ENCODE data around the gene SLC17A7. TPM values are rescaled to one million over a fixed set of nuclear protein-coding genes. Genes with fewer than 3 reads are reported as not detected.
A peak's percentile ranks its signal among the peaks of the same experiment; 100 is the strongest.

The SLC17A7 gene
- total and polyA plus RNA-seq, 2 of the 8 experiments (the other 6 are each of a cell fraction or from before 2014, with no cell fraction given) = 2.7 to 3.0 TPM

DNA sequence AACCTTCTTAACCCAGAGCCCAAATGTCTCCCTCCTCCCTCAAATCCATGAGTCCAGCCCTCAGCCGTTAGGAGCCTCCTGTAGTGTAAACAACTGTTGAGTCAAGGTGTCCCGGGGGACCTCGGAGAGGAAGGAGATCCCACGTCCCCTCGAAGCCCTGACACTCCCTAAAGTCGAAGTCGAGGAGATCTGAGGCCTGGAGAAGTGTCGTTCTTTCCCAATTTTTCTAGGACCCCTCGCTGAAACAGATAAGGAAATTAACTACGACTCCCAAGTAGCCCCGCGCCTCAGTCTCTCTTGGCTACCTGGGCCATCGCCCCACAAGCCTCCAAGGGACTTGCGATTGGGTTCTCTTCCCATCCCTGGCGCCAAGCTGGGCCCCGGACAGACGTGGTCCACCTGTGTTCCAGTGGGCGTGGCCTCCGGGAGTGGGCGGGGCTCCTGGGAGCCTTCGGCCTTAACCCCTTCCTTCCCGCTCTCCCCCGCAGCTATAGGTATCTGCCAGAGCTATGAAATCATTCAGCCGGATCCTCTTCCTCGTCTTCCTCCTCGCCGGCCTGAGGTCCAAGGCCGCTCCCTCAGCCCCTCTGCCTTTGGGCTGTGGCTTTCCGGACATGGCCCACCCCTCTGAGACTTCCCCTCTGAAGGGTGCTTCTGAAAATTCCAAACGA lies 15.3 kb downstream of the SLC17A7 start (continued):
- TF ChIP-seq EGR1 (IDR thresholded peaks at IDR 0.05; ENCODE audit: borderline replicate concordance, low read depth, low read length) (peak; percentile 87), TAF1 (IDR thresholded peaks at IDR 0.05; ENCODE audit: low read depth, low read length) (no peak), CBX5 (IDR thresholded peaks at IDR 0.05; ENCODE audit: low read depth, low read length) (no peak), HDAC2 (IDR thresholded peaks at IDR 0.05; ENCODE audit: borderline replicate concordance in 1 of 2, low read depth in 2 of 2, low read length in 2 of 2) (0 out of 4 replicates have a peak, but pooled peaks of 1 of the 2 experiments have one; percentile 20), SP2 (IDR thresholded peaks at IDR 0.05; ENCODE audit: low read length) (no peak), TBP (IDR thresholded peaks at IDR 0.05; ENCODE audit: low read depth, low read length) (no peak; the same call in 1 of the 2 replicates), RNF2 (IDR thresholded peaks at IDR 0.05; ENCODE audit: borderline replicate concordance, low read depth, low read length, missing control alignments, poor library complexity, severe bottlenecking) (no peak), JUN (IDR thresholded peaks at IDR 0.05; ENCODE audit: low read depth, low read length) (no peak), KDM4A (IDR thresholded peaks at IDR 0.05; ENCODE audit: low read depth, low read length, severe bottlenecking) (no peak), JUND (IDR thresholded peaks at IDR 0.05; ENCODE audit: low read length) (peak; percentile 10; the same call in 1 of the 2 replicates), ASH2L (IDR thresholded peaks at IDR 0.05; ENCODE audit: low read length) (no peak), PHF8 (conservative IDR thresholded peaks at IDR 0.05; ENCODE audit: low read depth, low read length) (0 out of 2 replicates have a peak, but pooled peaks have one; percentile 17), CHD2 (IDR thresholded peaks at IDR 0.05; ENCODE audit: low read length) (no peak), RXRA (IDR thresholded peaks at IDR 0.05; ENCODE audit: insufficient read depth, low read depth, low read length) (no peak), ATF2 (IDR thresholded peaks at IDR 0.05; ENCODE audit: low read length) (no peak), SP4 (IDR thresholded peaks at IDR 0.05; ENCODE audit: low read length) (peak; percentile 81), SP1 (IDR thresholded peaks at IDR 0.05; ENCODE audit: low read depth, low read length) (peak; percentile 99), CTCF (IDR thresholded peaks at IDR 0.05; ENCODE audit: control extremely low read depth in 1 of 3, insufficient read depth in 1 of 3, low read depth in 1 of 3, low read length in 3 of 3) (no peak), RBBP5 (IDR thresholded peaks at IDR 0.05; ENCODE audit: borderline replicate concordance, low read depth, low read length) (no peak)
- TF ChIP-seq, protein P1, sequence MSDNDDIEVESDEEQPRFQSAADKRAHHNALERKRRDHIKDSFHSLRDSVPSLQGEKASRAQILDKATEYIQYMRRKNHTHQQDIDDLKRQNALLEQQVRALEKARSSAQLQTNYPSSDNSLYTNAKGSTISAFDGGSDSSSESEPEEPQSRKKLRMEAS (IDR thresholded peaks at IDR 0.05) = peak; percentile 29; the same call in 1 of the 2 replicates
